ENCODE results near the gene FIP1L1. TPM values are rescaled to one million over a fixed set of nuclear protein-coding genes. Genes with fewer than 3 reads are reported as not detected.

Gene FIP1L1
- polyA plus RNA-seq, 1 donor from 2014 or later: 89.0 TPM

DNA sequence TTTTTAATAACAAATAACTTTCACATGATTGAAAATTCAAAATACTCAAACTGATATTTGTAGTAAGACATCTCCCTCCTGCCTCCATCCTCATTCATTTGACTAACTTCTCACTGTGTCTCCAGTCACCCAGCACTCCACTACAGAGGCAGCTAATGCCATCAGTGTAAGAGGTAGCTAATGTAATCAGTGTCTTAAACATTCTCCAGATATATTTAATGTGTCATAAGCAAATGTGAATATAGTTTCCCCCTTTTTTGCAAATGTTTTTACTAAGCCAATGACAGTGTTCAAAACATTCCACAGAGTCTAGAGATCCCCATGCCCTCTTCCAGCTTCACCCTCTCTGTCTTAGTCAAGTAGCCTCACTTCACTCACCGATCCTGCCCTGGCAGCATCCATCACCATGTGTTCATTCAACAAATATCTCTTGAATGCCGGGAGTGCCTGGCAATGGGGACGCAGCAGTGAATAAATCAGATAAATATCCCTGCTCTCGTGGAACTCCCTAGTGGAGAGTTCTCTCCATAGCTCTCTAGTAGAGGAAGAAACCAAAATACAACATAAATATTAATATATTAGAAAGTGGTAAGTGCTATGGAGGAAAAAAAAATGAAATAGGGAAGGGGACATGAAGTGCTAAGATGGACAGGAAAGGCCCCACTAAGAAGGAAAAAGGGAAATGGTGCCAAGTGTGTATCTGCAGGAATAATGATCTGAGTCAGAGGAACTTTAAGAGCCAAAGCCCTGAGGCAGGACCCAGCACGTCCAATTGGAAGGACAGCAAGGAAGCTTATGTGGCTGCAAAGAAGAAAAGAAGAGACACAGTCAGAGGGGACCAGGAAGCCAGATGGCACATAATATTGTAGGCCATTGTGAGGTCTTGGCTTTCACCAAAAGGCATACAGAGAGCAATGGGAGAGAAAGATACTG, 30.3 kb upstream of the FIP1L1 start:
- Histone ChIP-seq H2AFZ (ENCODE audit: low read depth, low read length) (no peak overlapping the region), H3K9me2 (ENCODE audit: insufficient read depth, low read length) (no peaks in the 10 kb centered on the region), H3K27me3 (ENCODE audit: insufficient read depth, low read depth, low read length) (no peaks in the 10 kb centered on the region), H3K79me2 (replicated peaks; ENCODE audit: insufficient read depth, low read length) (no peaks in the 10 kb centered on the region), H3K9me3 (ENCODE audit: low read length) (no peaks in the 10 kb centered on the region), H3K9ac (ENCODE audit: low read length) (no peak overlapping the region), H3K36me3 (ENCODE audit: insufficient read depth, low read length) (no peaks in the 10 kb centered on the region), H4K20me1 (ENCODE audit: insufficient read depth) (no peaks in the 10 kb centered on the region), H3F3A (ENCODE audit: insufficient read depth, low read length, poor library complexity, severe bottlenecking) (no peaks in the 10 kb centered on the region), H3K27ac (ENCODE audit: low read length) (no peak overlapping the region), H3K4me3 (ENCODE audit: low read length) (no peak overlapping the region), H3K4me2 (ENCODE audit: low read length) (no peak overlapping the region)
- TF ChIP-seq TAF1 (IDR thresholded peaks at IDR 0.05; ENCODE audit: low read depth): no peak
- no peak for TF ChIP-seq POLR2AphosphoS5 (IDR thresholded peaks at IDR 0.05)
- TF ChIP-seq, protein P1, sequence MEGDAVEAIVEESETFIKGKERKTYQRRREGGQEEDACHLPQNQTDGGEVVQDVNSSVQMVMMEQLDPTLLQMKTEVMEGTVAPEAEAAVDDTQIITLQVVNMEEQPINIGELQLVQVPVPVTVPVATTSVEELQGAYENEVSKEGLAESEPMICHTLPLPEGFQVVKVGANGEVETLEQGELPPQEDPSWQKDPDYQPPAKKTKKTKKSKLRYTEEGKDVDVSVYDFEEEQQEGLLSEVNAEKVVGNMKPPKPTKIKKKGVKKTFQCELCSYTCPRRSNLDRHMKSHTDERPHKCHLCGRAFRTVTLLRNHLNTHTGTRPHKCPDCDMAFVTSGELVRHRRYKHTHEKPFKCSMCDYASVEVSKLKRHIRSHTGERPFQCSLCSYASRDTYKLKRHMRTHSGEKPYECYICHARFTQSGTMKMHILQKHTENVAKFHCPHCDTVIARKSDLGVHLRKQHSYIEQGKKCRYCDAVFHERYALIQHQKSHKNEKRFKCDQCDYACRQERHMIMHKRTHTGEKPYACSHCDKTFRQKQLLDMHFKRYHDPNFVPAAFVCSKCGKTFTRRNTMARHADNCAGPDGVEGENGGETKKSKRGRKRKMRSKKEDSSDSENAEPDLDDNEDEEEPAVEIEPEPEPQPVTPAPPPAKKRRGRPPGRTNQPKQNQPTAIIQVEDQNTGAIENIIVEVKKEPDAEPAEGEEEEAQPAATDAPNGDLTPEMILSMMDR (IDR thresholded peaks at IDR 0.05; ENCODE audit: poor library complexity, severe bottlenecking): no peak
- TF ChIP-seq RAD21 (conservative IDR thresholded peaks at IDR 0.05): no peak
- no peak for TF ChIP-seq EP300 (conservative IDR thresholded peaks at IDR 0.05; ENCODE audit: poor library complexity, severe bottlenecking)
- TF ChIP-seq SMC3 (conservative IDR thresholded peaks at IDR 0.05; ENCODE audit: poor library complexity): no peak
- no peak for TF ChIP-seq MXI1 (conservative IDR thresholded peaks at IDR 0.05; ENCODE audit: poor library complexity, severe bottlenecking)
- TF ChIP-seq, protein P2, sequence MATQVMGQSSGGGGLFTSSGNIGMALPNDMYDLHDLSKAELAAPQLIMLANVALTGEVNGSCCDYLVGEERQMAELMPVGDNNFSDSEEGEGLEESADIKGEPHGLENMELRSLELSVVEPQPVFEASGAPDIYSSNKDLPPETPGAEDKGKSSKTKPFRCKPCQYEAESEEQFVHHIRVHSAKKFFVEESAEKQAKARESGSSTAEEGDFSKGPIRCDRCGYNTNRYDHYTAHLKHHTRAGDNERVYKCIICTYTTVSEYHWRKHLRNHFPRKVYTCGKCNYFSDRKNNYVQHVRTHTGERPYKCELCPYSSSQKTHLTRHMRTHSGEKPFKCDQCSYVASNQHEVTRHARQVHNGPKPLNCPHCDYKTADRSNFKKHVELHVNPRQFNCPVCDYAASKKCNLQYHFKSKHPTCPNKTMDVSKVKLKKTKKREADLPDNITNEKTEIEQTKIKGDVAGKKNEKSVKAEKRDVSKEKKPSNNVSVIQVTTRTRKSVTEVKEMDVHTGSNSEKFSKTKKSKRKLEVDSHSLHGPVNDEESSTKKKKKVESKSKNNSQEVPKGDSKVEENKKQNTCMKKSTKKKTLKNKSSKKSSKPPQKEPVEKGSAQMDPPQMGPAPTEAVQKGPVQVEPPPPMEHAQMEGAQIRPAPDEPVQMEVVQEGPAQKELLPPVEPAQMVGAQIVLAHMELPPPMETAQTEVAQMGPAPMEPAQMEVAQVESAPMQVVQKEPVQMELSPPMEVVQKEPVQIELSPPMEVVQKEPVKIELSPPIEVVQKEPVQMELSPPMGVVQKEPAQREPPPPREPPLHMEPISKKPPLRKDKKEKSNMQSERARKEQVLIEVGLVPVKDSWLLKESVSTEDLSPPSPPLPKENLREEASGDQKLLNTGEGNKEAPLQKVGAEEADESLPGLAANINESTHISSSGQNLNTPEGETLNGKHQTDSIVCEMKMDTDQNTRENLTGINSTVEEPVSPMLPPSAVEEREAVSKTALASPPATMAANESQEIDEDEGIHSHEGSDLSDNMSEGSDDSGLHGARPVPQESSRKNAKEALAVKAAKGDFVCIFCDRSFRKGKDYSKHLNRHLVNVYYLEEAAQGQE (IDR thresholded peaks at IDR 0.05; ENCODE audit: borderline replicate concordance): no peak
- no peak for TF ChIP-seq EZH2 (IDR thresholded peaks at IDR 0.05; ENCODE audit: borderline replicate concordance, insufficient read depth, low read length, poor library complexity, severe bottlenecking)

DNA sequence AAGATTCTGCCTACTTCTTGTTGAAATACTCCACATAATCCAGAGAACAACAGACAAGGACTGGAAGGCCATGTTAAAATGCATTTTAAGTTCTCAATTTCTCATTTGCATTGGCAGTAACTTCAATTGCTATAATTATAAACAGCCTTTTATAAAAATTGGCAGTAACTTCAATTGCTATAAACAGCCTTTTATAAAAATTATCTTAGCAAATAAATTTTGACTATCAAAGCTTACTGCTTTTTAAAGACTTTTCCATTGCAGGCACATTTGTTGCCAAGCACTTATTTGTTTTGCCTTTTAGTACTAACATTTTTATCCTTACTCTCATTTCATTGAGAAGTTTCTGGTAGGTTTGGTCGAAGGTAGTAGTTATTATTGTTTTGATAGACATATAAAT, 29.4 kb upstream of the FIP1L1 start:
- no peak overlapping the region for H2AFZ ChIP-seq (ENCODE audit: low read depth, low read length)
- no peak overlapping the region for H3K27ac ChIP-seq (ENCODE audit: low read length)

More for the DNA sequence above, 29.4 kb upstream of the FIP1L1 start:
- Histone ChIP-seq H3F3A (ENCODE audit: insufficient read depth, low read length, poor library complexity, severe bottlenecking) (no peaks in the 10 kb centered on the region), H3K9ac (ENCODE audit: low read length) (no peak overlapping the region), H3K4me2 (ENCODE audit: low read length) (no peak overlapping the region), H3K27me3 (ENCODE audit: insufficient read depth, low read depth, low read length) (no peaks in the 10 kb centered on the region), H3K36me3 (ENCODE audit: insufficient read depth, low read length) (no peaks in the 10 kb centered on the region), H3K9me3 (ENCODE audit: low read length) (no peaks in the 10 kb centered on the region), H3K4me3 (ENCODE audit: low read length) (no peak overlapping the region), H3K9me2 (ENCODE audit: insufficient read depth, low read length) (no peaks in the 10 kb centered on the region), H3K79me2 (replicated peaks; ENCODE audit: insufficient read depth, low read length) (no peaks in the 10 kb centered on the region), H4K20me1 (ENCODE audit: insufficient read depth) (no peaks in the 10 kb centered on the region)
- TF ChIP-seq EP300 (conservative IDR thresholded peaks at IDR 0.05; ENCODE audit: poor library complexity, severe bottlenecking) (no peak), MXI1 (conservative IDR thresholded peaks at IDR 0.05; ENCODE audit: poor library complexity, severe bottlenecking) (no peak), TAF1 (IDR thresholded peaks at IDR 0.05; ENCODE audit: low read depth) (no peak), RAD21 (conservative IDR thresholded peaks at IDR 0.05) (no peak), POLR2AphosphoS5 (IDR thresholded peaks at IDR 0.05) (no peak), SMC3 (conservative IDR thresholded peaks at IDR 0.05; ENCODE audit: poor library complexity) (no peak), EZH2 (IDR thresholded peaks at IDR 0.05; ENCODE audit: borderline replicate concordance, insufficient read depth, low read length, poor library complexity, severe bottlenecking) (no peak)
- TF ChIP-seq, protein P2 (IDR thresholded peaks at IDR 0.05; ENCODE audit: borderline replicate concordance): no peak
- TF ChIP-seq, protein P1 (IDR thresholded peaks at IDR 0.05; ENCODE audit: poor library complexity, severe bottlenecking): no peak
